ENCODE results near the gene NADSYN1. TPM values are rescaled to one million over a fixed set of nuclear protein-coding genes. Genes with fewer than 3 reads are reported as not detected.

Gene NADSYN1
- total and polyA plus RNA-seq, 2 of the 13 experiments (the other 11 are each of a cell fraction or from before 2014, with no cell fraction given) = 35.7 to 51.5 TPM

- CTCF ChIA-PET (ENCODE audit: low intra/inter-chr PET ratio, low total read pairs) = no interaction called here
These were observed 30.7 kb downstream of the NADSYN1 start for GRCh38 chr11:71483692-71484091.

More at GRCh38 chr11:71483692-71484091, 30.7 kb downstream of the NADSYN1 start:
- TF ChIP-seq CBFB (CRISPR knock-in tag; IDR thresholded peaks at IDR 0.05) = no peak
- no peak for TF ChIP-seq ZMAT3 (CRISPR knock-in tag; conservative IDR thresholded peaks at IDR 0.05)
- TF ChIP-seq SKI (IDR thresholded peaks at IDR 0.05; ENCODE audit: partially characterized antibody) = no peak
- TF ChIP-seq JUNB (CRISPR knock-in tag; IDR thresholded peaks at IDR 0.05; ENCODE audit: borderline replicate concordance) = no peak
- no peak for TF ChIP-seq ZFP91 (CRISPR knock-in tag; IDR thresholded peaks at IDR 0.05; ENCODE audit: borderline replicate concordance)
- TF ChIP-seq GABPB1 (CRISPR knock-in tag; IDR thresholded peaks at IDR 0.05) = no peak
- peak; percentile 78 for TF ChIP-seq PRDM15 (CRISPR knock-in tag; IDR thresholded peaks at IDR 0.05)
- no peak for TF ChIP-seq ZNF317 (CRISPR knock-in tag; IDR thresholded peaks at IDR 0.05)
- intact Hi-C loops (cut with micrococcal nuclease; ENCODE audit: unreplicated experiment) (no loop called here), in situ Hi-C loops (cut with HindIII; ENCODE audit: extremely low pct_ligation_motif_present, low pct_unique_long_range_greater_than_20kb) (no loop called here)
- Histone ChIP-seq H3K9me3 (ENCODE audit: low read length) (no peaks in the 10 kb centered on the region), H3K27ac (ENCODE audit: extremely low read length, insufficient read depth, low read length) (no peak overlapping the region), H2AFZ (ENCODE audit: low read length) (no peak overlapping the region), H3K4me1 (ENCODE audit: insufficient read depth, low read length) (peaks cover 8% of the 10 kb centered on the region; the same call in 1 of the 2 replicates), H4K20me1 (ENCODE audit: insufficient read depth, low read length) (no peaks in the 10 kb centered on the region), H3K79me2 (ENCODE audit: insufficient read depth, low read length) (no peaks in the 10 kb centered on the region), H3K9ac (ENCODE audit: insufficient read depth, low read depth, low read length) (no peak overlapping the region), H3K4me2 (ENCODE audit: low read depth, low read length) (no peak overlapping the region), H3K36me3 (replicated peaks in 1 of 2; ENCODE audit: control insufficient read depth in 1 of 2, insufficient read depth in 2 of 2, low read length in 2 of 2) (peaks cover 18 to 48% of the 10 kb centered on the region in 2 experiments), H3K27me3 (ENCODE audit: control insufficient read depth in 1 of 2, insufficient read depth in 2 of 2, low read length in 2 of 2) (no peaks in the 10 kb centered on the region), H3K4me3 (replicated peaks in 1 of 3; ENCODE audit: insufficient read depth in 1 of 3, low read depth in 2 of 3, low read length in 3 of 3) (no peak overlapping the region)
- DNase-seq (ENCODE audit: low spot score) (no peak), ATAC-seq (no peak), FAIRE-seq (no peak)
- no TSS peak for BruUV-seq (replicated peaks)
- POLR2A ChIA-PET = no interaction called here
- WGBS (ENCODE audit: low lambda C conversion rate) = 93% methylated on average over 6 of the region's 6 CpGs
